HG02798 (cell line): ENCODE results near the gene SLC22A17.

ENCODE experiments used
- ATAC-seq: cut with Tn5 transposase; IDR thresholded peaks from one replicate; pipeline ENCODE4 v1.9.1; 2021; ENCODE audit warnings: mild to moderate bottlenecking; ENCODE audit not compliant: unreplicated experiment, poor library complexity

The SLC22A17 gene

DNA sequence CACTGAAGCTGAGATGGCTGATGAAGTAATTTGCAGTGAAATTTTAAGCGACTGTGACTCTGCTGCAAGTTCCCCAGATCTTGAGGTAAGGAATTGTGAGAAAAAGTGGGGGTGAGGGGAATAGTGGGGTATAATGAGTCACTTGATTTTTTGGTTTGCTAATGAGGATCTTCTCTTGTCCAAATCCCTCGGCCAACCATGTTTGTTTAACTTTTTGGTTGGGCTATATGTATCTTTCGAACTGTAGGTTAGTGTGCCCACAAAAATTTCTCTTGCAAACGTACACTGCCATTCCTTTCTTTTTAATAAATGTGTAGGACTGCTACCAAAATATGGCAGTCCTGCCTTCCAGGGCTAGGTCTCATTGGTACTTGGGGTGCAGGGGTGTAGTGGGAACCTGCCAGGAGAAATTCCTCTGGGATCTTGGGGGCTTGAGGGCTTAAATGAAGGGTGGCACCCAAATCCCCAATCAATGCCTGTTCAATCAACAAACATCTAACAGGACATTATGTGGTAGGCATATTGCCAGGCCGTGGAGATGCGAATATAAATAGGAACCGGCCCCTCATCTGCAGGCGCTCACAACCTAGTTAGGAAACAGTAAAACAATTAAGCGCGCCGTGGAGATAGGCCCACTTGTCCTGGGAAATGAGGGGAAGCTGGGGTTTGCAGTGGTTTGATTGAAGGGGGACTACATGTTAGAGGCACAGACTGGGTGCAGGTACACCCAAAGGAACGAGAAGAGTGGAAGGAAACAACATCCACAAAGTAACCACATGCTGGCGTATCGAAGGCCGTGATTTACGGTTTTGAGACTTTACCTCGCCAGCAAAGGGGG, 32.7 kb downstream of the SLC22A17 start:
- ATAC-seq, result no peak

DNA sequence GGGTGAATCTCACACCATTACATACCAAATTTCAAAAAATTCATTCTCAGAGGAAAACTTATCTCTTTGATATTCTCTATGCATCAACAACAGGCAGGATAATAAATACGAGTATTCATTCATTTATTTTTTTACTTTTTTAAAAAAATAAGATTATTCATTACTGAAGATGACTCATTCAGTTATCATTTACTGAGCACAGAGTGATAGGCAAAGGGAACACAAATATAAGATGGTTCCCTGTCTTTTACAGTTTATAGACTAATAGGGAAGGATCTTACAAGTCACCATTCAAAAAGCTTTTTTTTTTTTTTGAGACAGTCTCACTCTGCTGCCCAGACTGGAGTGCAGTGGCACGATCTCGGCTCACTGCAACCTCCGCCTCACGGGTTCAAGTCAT, 36.4 kb downstream of the SLC22A17 start:
- no peak for ATAC-seq

DNA sequence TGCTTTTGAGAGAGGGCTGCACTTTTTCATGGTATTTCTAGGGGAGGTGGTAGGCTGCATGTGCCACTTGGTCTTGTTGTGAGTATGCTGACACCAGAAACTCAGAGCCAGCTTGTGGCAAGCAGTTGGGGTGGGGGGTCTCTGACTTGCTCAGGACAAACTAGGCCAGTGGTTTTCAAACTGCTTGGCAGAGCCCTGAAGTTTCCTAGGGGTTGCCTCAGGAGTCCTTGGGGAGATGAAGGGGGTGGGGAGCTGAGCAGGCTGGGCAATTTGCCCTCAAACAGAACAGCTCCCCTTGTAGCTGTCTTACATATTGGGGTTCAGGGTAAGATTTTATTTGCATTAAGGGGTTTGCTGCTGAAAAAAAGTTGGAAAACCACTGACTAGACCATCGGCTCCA, 42.1 kb downstream of the SLC22A17 start:
- no peak for ATAC-seq

DNA sequence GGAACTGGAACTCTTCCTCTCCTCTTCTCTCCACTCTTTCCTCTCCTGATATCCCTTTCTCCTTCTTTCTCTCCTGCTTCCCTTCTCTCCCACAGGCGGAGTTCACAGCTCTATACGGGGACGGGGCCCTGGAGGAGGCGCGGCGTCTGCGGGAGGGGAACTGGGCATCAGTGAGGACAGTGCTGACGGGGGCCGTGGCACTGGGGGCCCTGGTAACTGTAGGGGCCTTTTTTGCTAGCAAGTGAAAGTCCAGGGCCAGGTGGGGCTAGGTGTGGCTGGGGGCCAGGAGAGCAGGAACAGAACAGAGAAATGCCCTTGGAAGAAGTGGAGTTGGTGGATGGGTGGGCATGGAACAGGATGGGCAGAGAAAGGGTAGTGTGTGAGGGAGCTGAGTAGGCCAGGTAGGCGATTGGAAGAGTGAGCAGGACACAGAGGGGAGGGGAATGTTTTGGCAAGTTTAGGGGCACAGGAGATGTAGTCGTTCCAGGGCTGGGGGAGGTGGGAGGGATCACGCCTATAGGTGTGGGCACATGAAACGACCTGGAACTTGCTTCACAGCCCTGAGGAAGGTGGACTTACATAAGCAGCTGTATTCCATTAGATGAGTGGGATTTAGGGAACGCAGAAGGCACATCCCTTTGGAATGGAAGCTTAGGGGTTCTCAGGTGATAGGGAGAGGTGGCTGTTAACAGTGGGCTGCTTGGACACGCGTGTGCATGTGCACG, 43.8 kb downstream of the SLC22A17 start:
- ATAC-seq, result no peak

DNA sequence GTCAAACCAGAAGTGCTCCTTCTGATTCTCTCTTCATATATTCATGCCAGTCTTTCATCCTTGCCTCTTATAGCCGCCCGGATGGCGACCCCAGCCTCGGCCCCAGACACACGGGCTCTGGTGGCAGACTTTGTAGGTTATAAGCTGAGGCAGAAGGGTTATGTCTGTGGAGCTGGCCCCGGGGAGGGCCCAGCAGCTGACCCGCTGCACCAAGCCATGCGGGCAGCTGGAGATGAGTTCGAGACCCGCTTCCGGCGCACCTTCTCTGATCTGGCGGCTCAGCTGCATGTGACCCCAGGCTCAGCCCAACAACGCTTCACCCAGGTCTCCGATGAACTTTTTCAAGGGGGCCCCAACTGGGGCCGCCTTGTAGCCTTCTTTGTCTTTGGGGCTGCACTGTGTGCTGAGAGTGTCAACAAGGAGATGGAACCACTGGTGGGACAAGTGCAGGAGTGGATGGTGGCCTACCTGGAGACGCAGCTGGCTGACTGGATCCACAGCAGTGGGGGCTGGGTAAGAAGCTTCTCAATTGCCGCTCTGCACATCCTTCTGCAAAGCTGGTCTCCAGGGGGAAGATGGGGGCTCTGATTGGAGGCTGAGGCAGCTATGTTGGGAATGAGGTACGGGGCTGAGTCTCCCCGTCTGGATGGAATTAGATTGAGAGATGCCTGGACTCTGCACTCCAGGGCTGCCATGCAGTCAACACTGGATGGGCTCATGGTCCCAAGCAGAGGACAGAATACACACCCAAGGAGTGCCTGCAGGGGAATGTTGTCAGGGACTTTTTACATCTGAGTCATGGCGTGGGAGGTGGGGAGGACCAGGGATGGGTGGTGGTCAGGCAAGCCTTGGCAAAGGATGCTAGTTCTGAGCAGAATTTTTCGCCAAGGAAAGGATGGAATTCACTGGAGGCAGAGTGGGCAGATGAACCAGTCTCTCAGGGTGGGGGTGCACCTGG, 44.7 kb downstream of the SLC22A17 start:
- ATAC-seq, result no peak

DNA sequence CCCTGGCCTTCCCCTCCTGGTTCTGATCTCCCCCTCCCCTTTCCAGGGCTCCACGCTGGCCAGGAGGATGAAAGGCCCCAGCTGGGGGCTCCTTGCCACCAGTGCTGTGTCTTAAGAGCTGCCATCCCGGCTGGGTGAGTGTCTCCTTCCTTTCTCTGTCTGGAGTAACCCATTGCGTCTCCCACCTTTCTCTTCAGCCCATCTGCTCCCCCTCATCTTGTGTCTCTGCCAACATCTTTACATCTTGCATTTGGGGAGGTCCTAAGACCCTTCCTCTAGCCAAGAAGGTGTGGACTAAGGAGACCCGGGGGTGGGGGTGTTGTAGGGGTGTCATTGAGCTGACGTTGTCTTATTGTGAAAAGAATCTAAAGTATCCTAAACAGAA, 45.5 kb downstream of the SLC22A17 start:
- no peak for ATAC-seq

DNA sequence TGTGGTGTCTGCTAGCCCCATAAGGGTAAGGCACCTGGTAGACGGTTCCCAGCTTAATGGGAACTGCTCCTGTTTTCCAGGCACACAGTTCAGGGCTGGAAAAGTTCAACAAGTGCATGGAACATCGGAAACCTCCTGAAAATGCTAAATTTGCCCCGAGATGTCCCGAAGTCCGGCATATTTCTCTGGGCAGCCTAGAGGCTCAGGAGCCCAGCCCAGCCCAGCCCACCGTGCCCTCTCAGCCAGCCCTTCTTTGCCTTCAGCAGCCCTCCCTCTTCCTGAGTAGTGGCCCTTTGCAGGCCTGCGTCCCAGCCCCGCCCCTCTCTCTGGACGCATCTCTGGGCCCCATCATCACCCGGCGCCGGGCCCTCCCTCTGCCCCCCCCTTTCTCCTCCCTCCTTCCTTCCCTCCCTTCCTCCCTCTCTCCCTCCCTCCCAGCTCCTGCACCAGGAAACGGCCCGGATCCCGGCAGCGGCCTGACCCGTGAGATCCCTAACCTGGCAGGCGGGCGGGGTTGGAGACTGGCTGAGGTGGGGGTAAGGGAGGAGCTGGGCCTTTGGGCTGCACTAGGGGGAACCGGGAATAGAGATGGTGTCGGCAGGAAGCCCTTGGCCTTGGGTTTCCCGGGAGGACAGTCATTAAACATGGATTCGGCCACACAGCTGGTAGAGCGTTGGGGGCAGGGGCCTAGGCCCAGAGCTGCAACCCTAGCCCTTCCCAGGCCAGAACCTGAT, 46.1 kb downstream of the SLC22A17 start, which contains the start of gene BCL2L2:
Gene BCL2L2 (plus strand): TSS at position 422 of the 734 bp plus-strand sequence. CDS start 935 bp downstream, outside the sequence.
- ATAC-seq, result peak; percentile 18

DNA sequence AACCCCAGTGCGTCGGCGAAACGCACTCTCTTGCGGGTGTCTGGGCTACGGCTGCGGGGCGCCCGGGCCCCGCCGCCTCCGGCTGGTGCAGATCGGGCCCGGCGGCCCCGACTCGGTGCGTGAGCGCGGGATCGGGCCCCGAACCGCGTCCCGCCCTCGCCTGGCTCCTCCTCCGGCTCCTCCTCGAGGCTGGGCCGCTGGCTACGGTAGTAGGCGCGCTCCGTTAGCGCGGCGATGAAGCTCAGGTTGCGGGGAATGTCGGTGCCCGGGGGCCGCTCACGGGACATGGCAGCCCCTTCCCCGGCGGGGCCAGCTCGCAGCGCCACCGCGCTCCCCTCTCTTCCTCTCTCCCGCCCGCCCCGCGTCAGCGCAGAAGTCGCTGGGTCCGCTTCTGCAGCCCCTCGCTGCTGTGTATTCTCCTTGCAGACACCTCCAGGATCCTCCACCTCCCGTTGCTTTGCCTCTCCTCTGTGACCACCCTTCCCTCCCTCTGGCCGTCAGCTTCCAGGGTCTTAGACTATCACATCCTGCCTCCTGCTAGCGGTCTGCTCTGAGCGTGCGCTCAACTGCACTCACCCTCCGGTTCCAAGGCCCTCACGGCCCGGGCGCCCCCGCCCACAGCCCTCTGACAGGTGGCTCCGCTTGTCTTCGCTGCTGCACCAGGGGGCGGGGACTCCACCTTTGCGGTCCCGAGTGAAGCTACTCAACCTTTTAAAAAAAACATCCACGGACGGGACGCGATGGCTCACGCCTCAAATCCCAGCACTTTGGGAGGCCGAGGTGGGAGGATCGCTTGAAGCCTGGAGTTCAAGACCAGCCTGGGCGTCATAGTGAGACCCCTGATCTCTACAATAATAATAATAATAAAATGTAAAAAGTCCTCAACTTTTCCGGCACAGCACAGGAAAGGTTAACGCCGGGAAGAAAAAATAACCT, 50.1 kb downstream of the SLC22A17 start, which contains the start of gene PPP1R3E:
Gene PPP1R3E (minus strand): TSS at position 570 of the 936 bp plus-strand sequence. CDS start 283 bp downstream, at position 287.
- peak; percentile 35 for ATAC-seq

DNA sequence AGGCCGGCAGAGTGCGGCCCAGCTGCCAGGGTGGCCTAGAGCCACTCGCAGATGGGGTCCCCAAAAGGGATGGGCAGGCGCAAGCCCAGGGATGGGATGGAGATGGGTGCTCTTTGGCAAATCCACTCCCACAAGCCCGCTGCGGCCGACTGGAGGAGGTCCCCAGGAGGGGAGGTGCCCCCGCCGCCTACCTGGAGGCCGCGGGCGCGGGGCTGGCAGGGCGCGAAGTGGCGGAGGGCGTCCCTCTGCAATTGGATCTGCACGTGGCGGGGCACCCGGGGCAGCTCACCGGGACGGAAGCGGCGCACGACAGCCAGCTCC, 50.8 kb downstream of the SLC22A17 start:
- ATAC-seq, result peak; percentile 16

DNA sequence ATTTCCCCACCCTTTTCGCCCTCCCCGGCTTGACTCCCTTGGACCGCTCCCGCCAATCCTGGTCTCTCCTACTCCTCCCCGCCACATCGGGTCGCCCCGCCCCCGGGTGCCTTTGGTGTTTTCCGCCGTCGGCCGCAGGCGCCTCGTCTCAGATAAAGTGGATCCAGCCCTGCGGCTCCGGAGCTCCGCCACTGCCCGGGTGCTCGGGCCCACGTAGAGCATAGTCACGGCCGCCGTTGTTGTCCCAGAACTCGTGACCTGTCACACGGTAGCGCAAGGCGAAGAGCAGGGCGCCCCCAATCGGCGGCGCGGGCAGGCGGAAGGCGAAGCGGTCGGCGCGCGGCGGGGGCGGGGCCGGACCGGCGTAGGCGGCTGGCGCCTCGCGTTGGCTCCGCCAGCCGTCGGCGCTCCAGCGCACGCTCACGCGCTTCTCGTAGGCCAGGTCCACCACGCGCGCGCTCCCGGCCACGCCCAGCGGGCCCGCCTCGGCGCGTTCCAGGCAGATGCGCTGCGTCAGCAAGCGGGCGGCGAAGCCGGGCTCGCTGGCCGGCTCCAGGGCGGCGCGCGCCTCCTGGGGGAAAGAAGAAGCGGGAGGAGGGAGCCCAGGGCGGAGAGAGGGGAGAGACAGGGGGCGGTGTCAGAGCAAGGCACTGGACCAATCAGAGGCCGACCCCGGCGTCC, 51.3 kb downstream of the SLC22A17 start:
- ATAC-seq, result peak; percentile 81

DNA sequence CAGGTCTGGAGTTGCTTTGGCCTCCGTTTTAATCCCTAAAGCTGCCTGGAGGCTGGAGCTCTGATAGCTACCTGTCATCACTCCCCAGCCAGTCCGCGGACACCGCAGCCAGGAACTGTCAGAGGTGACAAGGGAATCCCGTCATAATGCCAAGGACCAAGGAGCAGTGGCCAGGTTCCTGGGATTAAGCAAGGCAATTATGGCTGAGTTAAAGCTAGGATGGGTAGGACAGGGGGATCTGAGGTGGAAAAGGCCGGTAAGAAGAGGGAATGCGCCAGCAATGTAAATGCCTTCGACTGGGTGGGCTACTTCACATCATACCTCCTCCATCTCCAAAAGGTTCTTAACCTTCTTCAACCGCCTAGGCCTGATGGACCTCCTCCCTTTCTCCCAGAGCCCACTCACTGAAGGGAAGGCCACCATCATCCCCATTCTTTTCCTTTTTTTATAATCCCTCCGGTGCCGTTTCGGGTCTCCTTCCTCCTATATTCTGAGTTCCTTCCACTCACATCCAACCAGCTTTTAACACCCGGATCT, 51.9 kb downstream of the SLC22A17 start:
- ATAC-seq, result no peak

DNA sequence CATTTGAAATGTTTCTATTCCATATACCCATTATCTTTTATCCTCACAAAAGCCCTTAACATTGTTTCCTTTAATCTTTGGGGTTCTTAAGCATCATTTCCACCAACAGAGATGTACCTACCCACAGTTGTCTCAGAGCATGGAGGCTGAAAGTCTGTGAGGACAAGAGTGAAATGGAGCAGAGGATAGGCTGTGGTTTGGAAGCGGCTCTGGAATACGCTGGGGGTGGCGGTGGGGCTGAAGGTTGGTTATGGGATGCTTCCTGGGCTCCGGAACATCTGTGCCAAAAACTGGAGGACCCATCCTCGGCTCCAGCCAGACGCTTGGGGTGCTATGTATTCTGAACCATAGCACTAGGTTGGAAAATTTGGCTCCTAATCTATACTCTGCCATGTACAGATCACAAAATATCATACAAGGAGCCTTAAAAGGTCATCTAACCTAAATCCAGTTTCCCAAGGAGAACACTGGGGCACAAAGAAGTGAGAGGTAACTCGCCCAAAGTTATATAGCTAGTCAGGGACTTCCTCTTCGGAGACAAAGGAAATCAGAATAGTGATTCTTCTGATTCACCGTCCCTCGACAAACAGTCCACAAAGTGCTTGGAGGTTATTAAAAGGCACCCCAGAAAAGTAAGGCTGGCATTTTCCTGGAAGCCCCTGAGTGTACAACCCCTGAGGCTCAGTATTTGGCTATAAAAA, 52.6 kb downstream of the SLC22A17 start:
- ATAC-seq, result no peak

DNA sequence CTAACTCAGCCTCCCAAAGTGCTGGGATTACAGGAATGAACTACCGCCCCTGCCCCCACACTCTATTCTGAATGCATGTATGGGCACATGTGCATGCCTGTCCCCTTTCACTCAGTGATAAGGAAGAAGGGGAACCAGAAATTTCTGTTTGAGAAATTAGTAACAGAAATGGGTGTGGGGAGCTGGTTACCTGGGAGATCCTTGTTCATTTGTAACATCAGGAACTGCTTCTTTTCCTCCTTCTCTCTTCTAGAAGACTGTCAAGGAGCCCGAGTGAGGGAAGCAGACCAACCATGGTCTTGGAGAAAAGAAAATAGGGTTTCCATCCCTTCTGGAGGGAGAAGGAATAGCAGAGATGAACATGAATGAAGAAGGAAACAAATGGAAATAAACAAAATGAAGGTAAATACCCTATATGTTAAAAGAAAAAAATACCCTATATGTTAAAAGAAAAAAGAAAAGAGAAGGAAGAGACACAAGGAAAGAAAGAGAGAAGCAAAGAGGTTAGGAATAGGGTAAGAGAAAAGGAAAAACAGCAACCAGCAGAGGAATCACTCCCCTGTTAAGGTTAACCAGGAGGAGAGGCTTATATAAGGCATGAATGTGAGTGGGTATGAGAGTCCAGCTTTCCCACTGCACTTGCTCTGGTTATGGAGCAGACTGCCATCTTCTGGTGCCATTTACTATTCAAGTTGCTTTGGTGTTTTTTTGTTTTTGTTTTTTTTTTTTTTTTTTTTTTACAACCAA, 53.3 kb downstream of the SLC22A17 start:
- no peak for ATAC-seq

DNA sequence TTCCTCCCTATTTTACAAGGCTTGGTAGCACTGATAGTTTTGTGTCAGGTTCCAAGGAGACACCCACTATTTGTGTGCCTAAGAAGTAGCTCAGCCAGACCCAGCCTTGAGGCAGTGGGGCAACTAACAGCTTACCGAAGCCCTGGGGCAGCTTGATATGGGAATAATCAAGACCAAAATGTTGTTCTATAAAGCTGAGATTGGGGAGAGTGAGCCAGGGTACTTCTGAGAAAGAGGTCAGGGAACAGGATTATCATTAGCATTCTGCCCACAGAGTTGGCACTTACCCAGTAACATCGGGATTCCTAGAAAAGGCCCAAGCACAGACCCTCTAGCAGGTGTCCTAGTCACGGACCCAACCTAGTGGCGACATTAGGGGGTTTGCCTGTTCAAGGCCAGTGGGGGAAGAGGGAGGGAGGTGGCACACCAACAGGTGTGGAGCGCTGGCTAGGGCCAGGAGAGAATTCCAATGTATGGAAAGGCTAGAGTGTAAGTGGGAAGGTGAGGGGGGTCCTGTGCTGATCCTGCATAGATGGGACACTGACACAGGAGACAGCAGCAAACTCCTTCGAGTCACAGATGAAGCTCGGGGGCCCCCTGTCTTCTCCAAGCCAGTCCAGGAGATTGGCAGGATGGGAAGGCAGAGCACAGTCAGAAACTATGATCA, 54.9 kb downstream of the SLC22A17 start:
- no peak for ATAC-seq

DNA sequence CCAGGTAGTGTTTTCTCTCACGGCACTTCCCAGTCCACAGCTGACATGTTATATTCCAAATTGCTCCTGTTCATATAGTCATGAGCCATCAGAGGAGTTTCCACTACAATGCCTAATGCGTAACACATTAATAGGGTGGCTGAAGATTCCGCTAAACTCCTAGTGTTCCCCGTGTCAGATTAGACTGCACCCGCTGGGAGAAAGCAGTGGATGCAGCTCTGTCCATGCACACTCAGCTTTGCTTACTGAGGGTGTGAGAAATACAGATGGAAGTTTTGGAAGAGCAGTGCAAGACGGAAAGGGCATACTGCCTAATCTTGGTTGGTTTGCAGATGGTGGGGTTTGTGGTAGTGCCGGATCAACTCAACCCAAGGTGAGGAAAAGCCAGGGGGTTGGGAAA, 55.6 kb downstream of the SLC22A17 start:
- no peak for ATAC-seq
